Fibroblast of mammary gland (primary cell): ENCODE results near the gene RPL22L1.
"Not testable (repeated sequence)": the region's sequence is repeated elsewhere in the genome, so short reads cannot be mapped to it uniquely, and the experiment has no call there.

ENCODE experiments used
- DNase-seq: peaks from one replicate; pipeline ENCODE4 v3.0.0-alpha.2; 2010; ENCODE audit warnings: low read depth
- H3K4me3 ChIP-seq: 2 replicates; pipeline ENCODE4 v1.5.1; 2011; ENCODE audit warnings: low read depth, mild to moderate bottlenecking, low read length, moderate library complexity; ENCODE audit not compliant: control insufficient read depth
- TF ChIP-seq, protein P1 (sequence below): conservative IDR thresholded peaks from 2 replicates; pipeline ENCODE4 v1.5.1; 2011; ENCODE audit warnings: low read depth, low read length, inconsistent platforms; ENCODE audit not compliant: control insufficient read depth, insufficient read depth

The RPL22L1 gene

DNA sequence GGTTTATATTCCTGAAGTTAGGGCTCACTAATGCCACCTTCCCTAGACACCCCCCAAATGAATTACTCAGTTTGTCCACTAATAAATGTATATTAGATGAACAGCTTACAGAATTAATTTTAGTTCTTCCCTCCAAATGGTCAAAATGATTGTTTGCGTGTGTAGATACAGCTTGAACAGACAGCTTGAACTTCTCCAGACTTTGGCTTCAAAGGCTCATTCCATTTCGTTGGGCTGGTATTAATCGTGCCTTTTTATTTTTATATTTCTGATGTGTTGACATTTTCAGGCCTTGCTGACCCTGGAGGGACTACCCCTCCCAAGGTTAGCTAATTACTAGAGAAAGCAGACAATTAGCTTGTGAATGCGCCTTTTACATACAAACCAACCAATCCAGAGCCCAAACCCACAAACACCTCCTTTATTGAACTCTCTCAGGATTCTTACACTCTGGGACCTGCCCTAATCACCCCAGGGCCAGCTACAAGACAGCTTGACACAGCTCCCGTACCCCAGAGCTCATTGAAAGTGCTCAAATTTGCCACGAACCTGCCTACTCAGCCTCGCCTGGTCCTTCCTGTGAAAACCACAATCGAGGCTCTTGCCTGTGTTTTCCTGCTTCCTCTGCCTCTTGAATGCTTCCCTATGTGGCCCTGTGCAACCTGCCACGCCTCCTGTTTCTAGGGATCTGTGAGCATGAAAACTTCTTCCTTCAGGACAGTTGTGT lies 40.3 kb downstream of the RPL22L1 start:
- TF ChIP-seq, protein P1, sequence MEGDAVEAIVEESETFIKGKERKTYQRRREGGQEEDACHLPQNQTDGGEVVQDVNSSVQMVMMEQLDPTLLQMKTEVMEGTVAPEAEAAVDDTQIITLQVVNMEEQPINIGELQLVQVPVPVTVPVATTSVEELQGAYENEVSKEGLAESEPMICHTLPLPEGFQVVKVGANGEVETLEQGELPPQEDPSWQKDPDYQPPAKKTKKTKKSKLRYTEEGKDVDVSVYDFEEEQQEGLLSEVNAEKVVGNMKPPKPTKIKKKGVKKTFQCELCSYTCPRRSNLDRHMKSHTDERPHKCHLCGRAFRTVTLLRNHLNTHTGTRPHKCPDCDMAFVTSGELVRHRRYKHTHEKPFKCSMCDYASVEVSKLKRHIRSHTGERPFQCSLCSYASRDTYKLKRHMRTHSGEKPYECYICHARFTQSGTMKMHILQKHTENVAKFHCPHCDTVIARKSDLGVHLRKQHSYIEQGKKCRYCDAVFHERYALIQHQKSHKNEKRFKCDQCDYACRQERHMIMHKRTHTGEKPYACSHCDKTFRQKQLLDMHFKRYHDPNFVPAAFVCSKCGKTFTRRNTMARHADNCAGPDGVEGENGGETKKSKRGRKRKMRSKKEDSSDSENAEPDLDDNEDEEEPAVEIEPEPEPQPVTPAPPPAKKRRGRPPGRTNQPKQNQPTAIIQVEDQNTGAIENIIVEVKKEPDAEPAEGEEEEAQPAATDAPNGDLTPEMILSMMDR: no peak
- no peak for DNase-seq
- H3K4me3 ChIP-seq: no peak overlapping the region

DNA sequence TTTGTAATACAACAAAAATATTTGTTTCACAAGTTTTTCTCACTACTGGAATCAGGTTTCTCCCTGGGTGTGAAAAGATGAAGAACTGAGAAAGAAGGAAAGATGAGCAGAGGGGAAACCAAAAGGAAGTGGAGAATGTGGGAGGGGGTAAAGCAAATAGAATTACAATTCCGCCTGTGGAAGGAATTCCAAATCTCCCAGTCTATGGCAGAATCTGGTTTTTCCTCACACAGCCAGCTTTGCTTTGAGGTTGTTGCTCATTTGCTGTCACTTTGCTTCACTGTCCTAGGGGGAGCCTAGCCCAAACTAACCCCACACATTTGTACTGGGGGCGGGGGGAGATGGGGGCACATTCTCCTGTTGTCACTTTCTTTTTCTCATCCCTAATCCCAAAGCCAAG lies 43.9 kb downstream of the RPL22L1 start:
- H3K4me3 ChIP-seq: no peak overlapping the region
- DNase-seq: no peak

GRCh38 chr3:170823562-170823961 lies 46.4 kb downstream of the RPL22L1 start:
- not testable (repeated sequence) for DNase-seq, H3K4me3 ChIP-seq

More for the DNA sequence above, 43.9 kb downstream of the RPL22L1 start:
- TF ChIP-seq, protein P1: no peak

- H3K4me3 ChIP-seq, DNase-seq: not testable (repeated sequence)
Measured at GRCh38 chr3:170818325-170818724, 51.7 kb downstream of the RPL22L1 start.

DNA sequence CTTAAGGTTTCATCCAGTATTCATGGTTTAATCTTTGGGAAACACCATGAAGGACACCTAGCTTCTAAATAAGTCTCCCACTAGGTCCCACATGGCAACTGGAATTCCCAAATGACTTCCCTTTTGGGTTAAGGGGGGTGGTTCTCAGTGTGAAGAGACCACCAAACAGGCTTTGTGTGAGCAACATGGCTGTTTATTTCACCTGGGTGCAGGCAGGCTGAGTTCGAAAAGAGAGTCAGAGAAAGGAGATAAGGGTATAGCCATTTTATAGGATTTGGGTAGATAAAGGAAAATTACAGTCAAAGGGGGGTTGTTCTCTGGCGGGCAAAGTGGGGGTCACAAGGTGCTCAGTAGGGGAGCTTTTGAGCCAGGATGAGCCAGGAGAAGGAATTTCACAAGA lies 52.5 kb downstream of the RPL22L1 start:
- not testable (repeated sequence) for DNase-seq, H3K4me3 ChIP-seq

DNA sequence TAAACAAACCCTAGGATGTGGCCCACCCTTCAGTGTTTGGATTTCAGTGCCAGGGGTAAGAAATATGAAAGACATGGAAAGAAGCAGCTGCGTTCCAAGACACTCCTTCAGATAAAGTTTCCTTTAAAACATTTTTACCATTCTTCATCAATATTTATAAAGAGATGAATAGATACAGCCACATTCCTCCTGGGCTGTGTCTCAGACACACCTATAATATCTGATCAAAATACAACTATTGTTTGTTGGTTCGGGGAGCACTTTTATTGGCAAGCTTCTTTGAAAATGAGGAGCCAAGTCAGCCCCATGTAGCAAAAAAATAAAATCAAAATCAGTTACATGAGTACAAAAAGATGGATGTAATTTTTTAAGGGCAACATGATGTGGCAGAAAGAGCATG lies 53.2 kb downstream of the RPL22L1 start:
- DNase-seq: no peak
- TF ChIP-seq, protein P1: no peak
- no peak overlapping the region for H3K4me3 ChIP-seq

GRCh38 chr3:170816341-170816740 lies 53.7 kb downstream of the RPL22L1 start:
- DNase-seq: no peak
- no peak overlapping the region for H3K4me3 ChIP-seq
- TF ChIP-seq, protein P1: no peak

GRCh38 chr3:170815936-170816335 lies 54.1 kb downstream of the RPL22L1 start:
- TF ChIP-seq, protein P1: no peak
- no peak for DNase-seq
- H3K4me3 ChIP-seq: no peak overlapping the region
